HL-60 (cell line): ENCODE data around the gene TMPRSS7.

Experiments used
- DNase-seq, 2 experiments: peaks; one replicate each; pipeline ENCODE4 v3.0.0-alpha.2; 2010 to 2020; ENCODE audit warnings: low read depth in 1 of 2, low spot score in 1 of 2
- H3K27ac ChIP-seq: fragments of 250-450 bp; sonication (Bioruptor Pico); replicated peaks from 2 replicates; pipeline ENCODE4 v1.5.1; 2020; ENCODE audit warnings: mild to moderate bottlenecking, moderate library complexity
- H3K27me3 ChIP-seq: fragments of 250-450 bp; sonication (Bioruptor Pico); 2 replicates; pipeline ENCODE4 v1.5.1; 2021; ENCODE audit warnings: mild to moderate bottlenecking, moderate library complexity; ENCODE audit not compliant: insufficient read depth, poor library complexity, severe bottlenecking
- H3K4me3 ChIP-seq: replicated peaks from 2 replicates; pipeline ENCODE4 v1.5.1; 2011; ENCODE audit warnings: mild to moderate bottlenecking, control low read depth, low read length; ENCODE audit not compliant: insufficient read depth
- CTCF ChIP-seq: IDR thresholded peaks from one replicate; pipeline ENCODE4 v1.5.1; 2011; ENCODE audit warnings: low read length, control low read depth, inconsistent platforms; ENCODE audit not compliant: insufficient read depth
- GABPA ChIP-seq: IDR thresholded peaks from 2 replicates; pipeline ENCODE4 v1.6.1; 2012; ENCODE audit warnings: low read depth
- POLR2AphosphoS5 ChIP-seq: IDR thresholded peaks from 2 replicates; pipeline ENCODE4 v1.6.1; 2012; ENCODE audit warnings: low read depth
- REST ChIP-seq: IDR thresholded peaks from 2 replicates; pipeline ENCODE4 v1.6.1; 2012; ENCODE audit warnings: low read depth; ENCODE audit not compliant: insufficient replicate concordance
- SPI1 ChIP-seq: IDR thresholded peaks from 2 replicates; pipeline ENCODE4 v1.6.1; 2012; ENCODE audit warnings: low read depth, mild to moderate bottlenecking, borderline replicate concordance

TMPRSS7 gene

GRCh38 chr3:112005091-112005672, 29.4 kb upstream of the TMPRSS7 start:
- TF ChIP-seq GABPA = no peak
- TF ChIP-seq CTCF = no peak
- TF ChIP-seq SPI1 = no peak
- no peak for DNase-seq
- Histone ChIP-seq H3K27ac (no peak overlapping the region), H3K27me3 (peaks cover 3% of the 10 kb centered on the region), H3K4me3 (no peak overlapping the region)

- no peak for DNase-seq
- H3K27ac ChIP-seq = no peak overlapping the region
- H3K27me3 ChIP-seq = peaks cover 3% of the 10 kb centered on the region
- no peak for TF ChIP-seq SPI1
- no peak for TF ChIP-seq CTCF
- TF ChIP-seq POLR2AphosphoS5 = no peak
- no peak for TF ChIP-seq REST
- TF ChIP-seq GABPA = no peak
- H3K4me3 ChIP-seq = no peak overlapping the region
These were observed 26.9 kb upstream of the TMPRSS7 start for GRCh38 chr3:112007633-112008032.

GRCh38 chr3:112009670-112010069, 24.9 kb upstream of the TMPRSS7 start:
- Histone ChIP-seq H3K27ac (no peak overlapping the region), H3K4me3 (no peak overlapping the region), H3K27me3 (peaks cover 3% of the 10 kb centered on the region)
- TF ChIP-seq CTCF (no peak), SPI1 (no peak), REST (no peak)
- DNase-seq = no peak

GRCh38 chr3:112010636-112011035, 23.9 kb upstream of the TMPRSS7 start:
- no peak for DNase-seq
- Histone ChIP-seq H3K27me3 (peaks cover 3% of the 10 kb centered on the region), H3K27ac (no peak overlapping the region), H3K4me3 (no peak overlapping the region)
- TF ChIP-seq REST (no peak), POLR2AphosphoS5 (no peak), SPI1 (no peak), GABPA (no peak), CTCF (no peak)
